DND-41 (cell line): ENCODE results near the gene NCOA3.

Experiments
- CTCF ChIP-seq: IDR thresholded peaks from 2 replicates; pipeline ENCODE4 v1.5.1; 2012; ENCODE audit warnings: borderline replicate concordance, low read length, moderate library complexity, mild to moderate bottlenecking; ENCODE audit not compliant: poor library complexity, severe bottlenecking; ENCODE audit errors: extremely low read depth
- EZH2 ChIP-seq: IDR thresholded peaks from 3 replicates; pipeline ENCODE4 v1.6.1; 2012; ENCODE audit warnings: borderline replicate concordance, low read depth, mild to moderate bottlenecking, moderate library complexity, low read length, inconsistent platforms; ENCODE audit not compliant: severe bottlenecking

- TF ChIP-seq CTCF (no peak), EZH2 (no peak)
These were observed 43.8 kb downstream of the NCOA3 start for GRCh38 chr20:47545499-47545898.
